Eye (tissue), 1 donor: ENCODE data around the gene NQO2.
"Not testable (repeated sequence)": the region's sequence is repeated elsewhere in the genome, so short reads cannot be mapped to it uniquely, and the experiment has no call there.

ENCODE experiments used
- DNase-seq: peaks from one replicate; pipeline ENCODE4 v3.0.0-alpha.2; 2015

The NQO2 gene

DNA sequence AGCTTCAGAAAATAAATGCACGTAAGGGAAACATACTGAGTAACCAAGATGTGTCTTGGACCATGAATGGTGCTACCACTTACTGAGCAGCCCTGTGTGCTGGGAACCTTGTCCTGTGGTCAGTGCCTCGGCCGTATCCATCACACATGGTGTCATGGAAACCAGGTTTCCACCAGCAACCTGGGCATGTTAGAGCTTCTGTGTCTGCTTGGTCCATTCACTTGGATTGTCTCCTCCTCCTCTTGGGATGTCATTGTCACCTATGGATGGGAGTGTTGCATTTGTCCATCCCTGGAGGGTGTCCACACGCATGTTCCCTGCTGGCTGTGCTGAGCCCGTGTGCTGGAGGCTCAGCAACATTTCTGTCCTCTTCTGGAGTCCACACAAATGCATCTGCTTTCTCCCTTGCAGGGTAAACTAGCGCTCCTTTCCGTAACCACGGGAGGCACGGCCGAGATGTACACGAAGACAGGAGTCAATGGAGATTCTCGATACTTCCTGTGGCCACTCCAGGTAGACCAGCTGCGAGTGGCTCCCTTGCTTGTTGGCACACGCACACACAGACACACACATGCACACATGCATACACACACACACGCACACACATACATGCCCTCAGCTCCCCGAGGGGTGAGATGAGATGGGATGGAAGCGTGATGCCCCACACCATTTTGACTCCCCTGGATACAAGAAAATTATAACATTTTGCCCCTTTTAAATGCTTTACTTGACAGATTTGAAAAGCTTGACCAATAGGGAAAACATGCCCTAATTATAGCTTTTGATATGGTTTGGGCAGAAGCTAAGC is 17.0 kb downstream of the NQO2 start:
- no peak for DNase-seq

DNA sequence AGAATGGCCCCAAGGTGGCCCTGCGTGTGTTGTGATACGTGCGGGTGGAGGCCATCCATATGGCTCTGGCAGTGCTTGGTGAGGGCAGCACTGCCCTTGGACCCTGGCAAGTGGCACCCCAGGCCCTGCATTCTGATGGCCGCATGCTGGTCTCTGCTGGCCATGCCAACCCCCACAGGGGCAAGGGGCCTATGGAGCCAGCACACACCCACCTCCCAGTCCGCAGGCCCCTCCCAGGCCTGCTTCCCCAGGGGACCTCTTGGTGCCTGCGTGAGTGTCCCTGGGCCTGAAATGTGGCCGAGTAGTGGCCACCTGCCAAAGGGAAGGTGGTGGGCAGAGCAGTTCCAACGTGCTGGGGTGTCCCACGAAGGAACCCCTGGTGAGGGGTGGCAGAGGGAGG is 17.6 kb downstream of the NQO2 start:
- no peak for DNase-seq

DNA sequence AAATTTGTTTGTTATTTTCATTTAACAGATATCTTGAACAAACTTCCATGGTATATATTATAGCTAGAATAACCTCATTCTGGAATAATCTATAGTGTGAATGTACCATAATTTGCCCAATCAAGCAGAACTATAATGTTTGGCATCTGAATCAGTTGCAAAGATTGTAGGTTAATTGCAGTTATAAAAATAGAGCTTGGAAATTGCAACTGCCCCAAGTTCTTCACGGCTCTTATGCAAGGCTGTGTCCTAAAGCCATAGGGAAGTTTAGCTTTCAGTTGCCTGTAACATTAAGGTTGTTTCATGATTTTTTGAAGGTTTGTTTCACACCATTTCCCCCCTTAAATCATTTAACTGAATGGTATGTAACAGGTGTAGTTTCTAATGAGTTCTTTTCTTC is 19.4 kb downstream of the NQO2 start:
- no peak for DNase-seq

DNA sequence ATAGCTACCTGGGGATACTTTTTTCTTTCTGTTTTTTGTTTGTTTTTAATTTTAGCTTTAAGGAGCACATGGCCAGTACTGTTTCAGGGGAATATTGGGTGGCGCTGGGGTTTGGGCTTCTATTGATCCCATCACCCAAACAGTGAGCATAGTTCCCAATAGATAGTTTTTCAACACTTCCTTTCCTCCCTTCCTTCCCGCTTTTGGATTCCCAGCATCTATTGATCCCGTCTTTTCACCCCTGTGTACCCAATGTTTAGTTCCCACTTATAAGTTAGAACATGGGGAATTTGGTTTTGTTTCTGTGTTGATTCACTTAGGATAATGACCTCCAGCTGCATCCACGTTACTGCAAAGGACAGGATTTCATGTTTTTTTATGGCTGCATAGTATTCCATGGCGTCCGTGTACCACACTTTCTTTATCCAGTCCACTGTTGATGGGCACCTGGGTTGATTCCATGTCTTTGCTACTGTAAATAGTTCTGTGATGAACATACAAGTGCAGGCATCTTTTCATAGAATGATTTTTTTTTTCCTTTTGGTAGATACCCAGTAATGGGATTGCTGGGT is 20.1 kb downstream of the NQO2 start:
- DNase-seq: no peak

DNA sequence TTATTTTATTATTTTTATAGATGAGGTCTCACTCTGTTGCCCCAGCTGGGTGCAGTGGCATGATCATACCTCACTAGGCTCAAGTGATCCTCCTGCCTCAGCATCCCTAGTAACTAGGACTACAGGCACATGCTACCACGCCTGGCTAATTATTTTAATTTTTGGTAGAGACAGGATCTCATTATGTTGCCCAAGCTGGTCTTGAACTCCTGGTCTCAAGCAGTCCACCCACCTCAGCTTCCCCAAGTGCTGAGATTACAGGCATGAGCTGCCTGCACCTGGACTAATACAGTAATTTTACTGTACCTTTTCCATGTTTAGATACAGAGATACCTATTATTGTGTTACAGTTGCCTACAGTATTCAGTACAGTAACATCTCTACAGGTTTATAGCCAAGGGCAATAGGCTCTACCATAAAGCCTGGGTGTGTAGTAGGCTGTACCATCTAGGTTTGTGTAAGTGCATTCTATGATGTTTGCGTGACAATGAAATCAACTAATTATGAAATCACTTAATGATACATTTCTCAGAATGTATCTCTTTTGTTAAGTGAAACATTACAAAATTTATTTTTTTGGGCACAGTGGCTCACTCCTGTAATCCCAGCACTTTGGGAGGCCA is 21.4 kb downstream of the NQO2 start:
- not testable (repeated sequence) for DNase-seq

DNA sequence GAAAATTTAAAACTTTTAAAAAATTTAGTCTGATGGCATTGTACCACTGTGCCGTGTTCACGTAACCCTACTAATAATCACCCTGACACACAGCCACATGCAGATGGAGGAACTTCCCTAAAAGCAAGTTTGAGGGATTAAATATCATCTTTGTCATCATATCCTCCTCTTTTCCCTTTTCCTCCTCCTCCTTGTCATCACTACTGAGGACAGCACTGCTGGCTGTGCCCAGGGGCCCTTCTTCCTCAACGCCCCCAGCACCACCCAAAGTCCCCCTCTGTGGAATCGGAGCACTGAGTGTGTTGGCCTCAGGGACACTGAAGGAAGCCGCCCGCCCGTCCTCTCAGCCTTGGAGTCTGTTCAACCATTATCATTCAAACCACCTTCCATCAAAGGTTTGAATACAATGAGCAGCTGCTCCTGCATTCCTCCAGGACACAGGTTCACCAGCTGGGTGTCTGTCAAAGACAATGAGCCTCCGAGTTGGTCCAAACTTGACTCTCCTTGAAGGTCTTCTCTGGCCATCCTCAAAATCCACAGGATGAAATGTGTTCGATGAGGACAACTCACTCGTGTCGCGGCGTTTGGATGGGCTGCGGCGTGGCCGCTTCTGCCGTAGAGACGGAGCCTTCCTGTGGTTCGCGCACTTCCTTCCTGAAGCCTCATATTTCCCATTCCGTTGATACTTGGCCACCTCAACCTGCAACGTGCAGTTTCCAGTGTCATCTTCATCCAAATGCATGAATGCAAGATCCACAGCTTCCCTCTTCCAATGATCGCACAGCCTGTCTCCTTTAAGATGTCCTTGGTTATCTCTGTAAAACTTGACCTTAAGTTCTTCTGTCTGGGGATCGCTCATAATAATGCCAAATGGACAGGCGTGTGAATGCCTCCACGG is 23.3 kb downstream of the NQO2 start:
- no peak for DNase-seq

DNA sequence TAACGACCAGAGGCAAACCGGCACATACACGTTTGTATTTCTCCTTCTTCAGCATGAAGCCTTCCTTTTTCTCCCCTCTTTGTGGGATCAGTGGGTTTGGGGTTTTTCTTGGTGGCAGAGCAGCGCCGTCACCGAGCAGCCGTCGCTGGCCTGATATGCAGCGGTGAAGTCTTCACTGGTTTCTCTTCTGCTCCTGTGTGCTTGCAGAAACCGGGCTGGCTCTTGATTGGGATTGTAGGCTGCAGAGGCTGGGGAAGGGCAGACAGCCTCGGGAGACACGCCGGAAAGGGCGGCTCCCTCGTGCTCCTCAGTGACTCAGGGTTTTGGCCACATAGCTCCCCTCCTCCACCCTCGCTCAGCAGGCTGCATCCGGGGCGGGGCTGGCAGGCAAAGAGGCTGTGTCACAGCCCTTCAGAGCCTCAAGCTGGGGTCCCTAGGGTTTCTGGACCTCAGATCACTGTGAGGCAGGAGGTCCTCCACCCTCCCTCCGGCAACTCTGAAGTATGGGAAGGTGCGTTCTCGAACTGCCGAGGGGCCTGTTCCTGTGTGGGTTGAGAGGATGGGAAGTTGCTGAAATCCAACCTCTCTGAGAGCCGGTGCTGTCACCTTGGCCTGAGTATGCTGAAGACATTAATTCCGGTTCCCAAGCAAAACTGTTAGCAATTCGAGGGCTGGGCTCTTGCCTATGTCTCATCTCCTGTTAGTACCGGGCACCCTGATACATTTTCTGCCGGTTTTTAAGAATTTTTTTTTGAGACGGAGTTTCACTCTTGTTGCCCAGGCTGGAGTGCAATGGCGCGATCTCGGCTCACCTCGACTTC is 24.2 kb downstream of the NQO2 start:
- DNase-seq: peak; percentile 73

DNA sequence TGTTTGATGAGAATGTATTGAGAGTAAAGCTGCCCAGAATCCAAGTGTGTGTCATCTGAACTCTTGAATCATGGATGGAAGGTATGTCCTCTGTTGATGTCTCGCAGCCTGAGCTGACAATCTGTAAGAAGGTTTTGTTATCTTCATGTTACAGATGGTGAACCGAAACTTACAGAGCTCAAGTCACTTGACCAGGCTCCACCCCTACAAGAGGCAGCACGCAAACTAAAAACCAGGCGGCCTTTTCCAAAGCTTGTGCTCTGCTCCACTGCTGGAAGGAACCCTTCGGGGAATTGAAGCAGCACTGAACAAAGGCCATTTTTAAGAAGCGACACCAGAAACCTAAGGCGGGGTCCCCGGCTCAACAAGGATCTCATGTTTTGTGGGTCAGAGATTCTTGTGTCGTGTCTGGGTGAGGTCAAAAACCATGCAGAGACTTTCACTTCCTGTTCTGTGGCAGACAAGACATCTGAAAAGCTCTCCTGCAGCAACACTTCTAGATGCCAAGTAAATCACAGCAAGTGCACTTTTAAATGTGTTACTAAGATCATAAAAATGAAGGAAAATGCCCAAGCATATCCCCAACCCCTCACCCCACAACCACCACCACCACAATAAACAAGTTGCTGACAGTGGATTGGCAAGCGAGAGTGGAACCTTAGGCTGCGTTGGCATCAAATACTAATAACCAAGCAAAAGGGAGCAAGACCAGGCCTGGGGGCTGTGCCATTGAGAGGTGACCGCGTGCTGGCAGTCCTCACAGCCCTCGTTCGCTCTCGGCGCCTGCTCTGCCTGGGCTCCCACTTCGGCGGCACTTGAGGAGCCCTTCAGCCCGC is 27.3 kb downstream of the NQO2 start:
- peak; percentile 29 for DNase-seq

DNA sequence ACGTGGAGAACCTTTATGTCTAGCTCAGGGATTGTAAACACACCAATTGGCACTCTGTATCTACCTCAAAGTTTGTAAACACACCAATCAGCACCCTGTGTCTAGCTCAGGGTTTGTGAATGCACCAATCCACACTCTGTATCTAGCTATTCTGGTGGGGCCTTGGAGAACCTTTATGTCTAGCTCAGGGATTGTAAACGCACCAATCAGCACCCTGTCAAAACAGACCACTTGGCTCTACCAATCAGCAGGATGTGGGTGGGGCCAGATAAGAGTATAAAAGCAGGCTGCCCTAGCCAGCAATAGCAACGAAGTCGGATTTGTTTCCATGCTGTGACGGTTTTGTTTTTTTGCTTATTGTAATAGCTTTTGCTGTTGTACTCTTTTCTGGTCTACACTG is 28.5 kb downstream of the NQO2 start:
- DNase-seq: not testable (repeated sequence)

DNA sequence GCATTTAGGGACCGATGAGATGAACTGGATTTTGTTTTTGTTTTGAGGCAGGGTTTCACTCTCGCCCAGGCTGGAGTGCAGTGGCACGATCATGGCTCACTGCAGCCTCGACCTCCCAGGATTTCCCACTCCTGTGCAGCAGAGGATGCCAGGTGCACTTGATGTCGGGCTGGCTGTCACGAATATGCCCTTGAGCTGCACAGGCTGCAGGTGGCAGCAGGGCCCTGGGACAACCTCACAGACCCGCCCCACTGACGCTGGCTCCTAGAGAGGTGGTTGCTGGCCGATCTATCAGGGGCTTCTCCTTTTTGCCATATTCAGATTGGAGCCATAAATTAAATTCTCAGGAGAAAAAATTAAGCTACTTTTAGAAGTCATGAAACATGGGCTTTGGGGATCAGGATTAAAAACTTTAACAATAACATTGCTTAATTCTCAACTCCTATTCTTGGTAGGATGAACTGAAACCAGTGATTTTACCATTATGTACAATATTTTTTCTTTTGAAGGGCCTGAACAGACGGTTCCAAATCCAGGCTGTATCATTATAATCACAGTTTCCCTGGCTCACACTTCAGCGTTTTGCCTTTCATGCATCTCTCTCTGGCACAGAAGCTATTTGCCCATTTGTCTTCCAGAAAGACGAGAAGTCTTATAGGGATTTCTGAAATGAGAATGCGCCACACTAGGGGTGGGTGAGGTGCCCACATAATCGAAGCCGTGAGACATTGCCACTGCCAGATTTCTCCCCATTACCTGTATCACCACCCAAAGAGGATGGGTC is 32.4 kb downstream of the NQO2 start:
- DNase-seq: no peak

DNA sequence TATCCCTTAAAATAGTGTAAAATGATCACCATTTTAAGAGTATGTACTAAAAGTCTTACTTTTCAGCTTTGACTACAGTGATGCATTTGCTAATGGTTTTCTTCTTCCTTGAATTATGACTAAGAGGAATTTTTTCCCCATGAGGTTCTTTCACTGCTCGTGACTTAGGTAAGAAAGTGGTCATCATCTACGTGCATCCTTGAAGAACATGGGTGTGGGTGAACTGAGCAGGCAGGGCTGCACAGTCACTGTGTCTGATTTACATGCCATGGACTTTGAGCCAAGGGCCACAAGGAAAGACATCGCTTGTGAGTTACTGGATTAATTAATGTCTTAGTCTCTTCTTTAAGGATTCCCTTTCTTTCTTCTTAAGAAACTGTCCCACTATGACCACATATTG is 33.3 kb downstream of the NQO2 start:
- DNase-seq: no peak

DNA sequence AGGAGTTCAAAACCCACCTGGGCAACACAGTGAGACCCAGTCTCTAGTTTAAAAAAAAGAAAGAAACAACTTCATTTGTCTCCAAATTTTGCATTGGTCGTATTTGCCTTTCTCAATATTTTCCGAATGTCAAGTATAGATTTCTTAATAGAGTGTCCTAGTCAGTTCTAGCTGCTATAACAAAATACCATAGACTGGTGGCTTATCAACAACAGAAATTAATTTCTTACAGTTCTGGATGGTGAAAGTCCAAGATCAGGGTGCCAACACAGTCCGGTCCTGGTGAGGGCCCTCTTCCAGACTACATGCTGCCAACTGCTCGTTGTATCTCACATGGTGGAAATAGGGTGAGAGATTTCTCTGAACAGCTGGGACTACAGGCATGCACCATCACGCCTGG is 34.0 kb downstream of the NQO2 start:
- no peak for DNase-seq

DNA sequence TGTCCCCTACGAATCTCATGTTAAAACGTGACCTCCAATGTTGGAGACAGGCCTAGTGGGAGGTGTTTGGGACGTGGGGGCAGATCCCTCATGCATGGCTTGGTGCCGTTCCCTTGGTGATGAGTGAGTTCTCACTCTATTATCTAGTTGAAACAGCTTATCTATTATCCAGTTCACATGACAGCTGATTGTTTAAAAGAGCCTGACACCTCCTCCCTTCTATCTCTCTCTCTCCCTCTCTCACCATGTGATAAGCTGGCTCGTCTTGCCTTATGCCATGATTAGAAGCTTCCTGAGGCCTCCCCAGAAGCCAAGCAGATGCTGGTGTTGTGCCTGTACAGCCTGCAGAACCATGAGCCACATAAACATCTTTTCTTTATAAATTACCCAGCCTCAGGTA is 35.7 kb downstream of the NQO2 start:
- DNase-seq: no peak

DNA sequence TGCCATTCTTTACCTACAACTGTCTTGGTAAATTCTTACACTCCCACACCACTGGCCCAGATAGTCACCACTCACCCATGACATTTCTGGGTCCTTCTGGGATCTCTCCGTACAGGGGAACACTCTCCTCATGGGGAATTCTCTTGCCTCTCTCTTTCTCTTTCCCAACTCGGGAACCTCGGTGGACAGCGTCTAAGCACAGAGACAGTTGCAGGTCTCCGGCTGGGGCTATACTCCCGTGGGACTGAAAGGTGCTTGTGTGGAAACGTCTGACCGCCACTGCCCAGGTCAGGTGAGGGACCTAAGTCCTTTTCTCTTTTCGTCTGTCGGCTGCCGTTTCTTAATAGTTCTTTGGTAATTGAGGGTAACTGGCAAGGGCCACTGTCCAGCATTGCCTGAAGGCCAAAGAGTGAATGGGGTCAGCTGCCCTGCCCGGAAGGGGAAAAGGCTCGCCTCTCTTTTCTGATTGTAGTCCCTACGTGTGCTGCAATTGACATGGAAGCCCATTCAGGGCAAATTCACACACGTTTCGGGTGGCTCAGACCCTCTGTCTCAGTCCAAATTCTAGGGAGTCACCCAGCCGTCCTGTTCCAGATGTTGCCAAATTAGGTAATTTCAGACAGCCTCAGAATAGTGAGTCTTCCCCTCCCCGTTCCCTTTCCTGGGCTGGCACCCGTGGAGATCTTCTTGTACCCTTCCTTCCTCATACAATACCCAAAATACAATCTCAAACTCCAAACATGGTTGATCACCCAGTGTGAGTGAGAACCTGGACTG is 37.4 kb downstream of the NQO2 start:
- DNase-seq: no peak

DNA sequence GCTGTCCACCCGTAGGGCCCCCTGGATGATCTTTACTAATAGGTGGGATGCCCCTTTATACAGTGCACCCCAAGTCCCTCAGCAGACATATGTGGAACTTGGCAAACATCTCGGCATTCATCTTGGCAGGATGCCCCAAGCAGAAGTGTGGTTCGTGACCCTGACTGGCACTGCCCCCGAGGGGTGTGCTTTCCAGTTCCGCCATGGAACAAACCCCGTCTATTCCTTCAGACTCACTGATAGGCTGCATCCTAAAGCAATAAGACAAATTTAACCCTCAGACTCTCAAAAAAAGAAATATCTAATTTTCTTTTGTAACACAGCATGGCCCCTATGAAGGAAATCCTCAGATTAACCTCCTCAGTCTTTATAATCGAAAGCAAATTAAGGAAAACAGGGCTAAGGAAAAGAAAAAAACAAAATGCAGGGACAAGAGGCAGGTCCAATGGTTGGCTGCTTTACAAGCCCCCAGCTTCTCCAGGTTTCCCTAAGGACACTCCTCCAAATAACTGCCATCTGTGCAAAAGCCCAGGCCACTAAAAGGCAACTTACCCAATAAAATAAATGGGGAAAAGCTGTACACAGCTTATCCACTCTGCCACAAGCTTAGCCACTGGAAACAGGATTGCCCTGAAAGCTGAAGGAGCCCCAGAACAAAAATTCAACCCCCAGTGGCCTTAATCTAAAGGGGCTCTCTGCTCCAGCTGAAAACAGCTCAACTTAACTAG is 38.1 kb downstream of the NQO2 start:
- no peak for DNase-seq

DNA sequence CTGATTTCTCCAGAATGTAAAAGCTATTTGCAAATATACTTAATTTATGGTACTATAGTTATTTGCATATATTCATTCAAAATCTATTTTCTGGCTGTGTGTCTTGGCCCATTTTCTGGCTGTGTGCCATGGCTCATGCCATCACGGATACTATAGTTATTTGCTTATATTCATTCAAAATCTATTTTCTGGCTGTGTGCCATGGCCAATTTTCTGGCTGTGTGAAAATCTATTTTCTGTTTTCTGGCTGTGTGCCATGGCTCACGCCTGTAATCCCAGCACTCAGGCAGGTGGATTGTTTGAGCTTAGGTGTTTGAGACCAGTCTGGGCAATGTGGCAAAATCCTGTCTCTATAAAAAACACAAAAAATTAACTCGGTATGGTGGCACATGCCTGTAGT is 39.7 kb downstream of the NQO2 start:
- DNase-seq: peak; percentile 63

DNA sequence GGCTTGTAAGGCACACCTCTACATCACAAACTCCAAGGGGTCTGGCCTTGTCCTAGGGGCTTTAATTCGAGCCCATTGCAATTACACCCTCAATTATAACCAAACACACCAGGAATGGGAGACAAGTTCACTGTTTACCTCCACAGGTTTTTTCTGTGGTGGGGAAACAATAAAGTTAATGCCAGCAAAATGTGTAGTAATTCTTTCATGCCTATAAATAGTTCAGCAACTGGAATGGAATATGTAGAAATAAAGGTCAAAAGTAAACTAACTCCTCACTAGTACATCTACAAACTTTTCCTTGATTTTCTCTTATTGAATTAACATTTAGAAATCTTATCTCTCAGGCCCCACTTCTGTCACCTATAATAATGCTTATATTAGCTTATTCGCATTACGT is 41.5 kb downstream of the NQO2 start:
- no peak for DNase-seq

DNA sequence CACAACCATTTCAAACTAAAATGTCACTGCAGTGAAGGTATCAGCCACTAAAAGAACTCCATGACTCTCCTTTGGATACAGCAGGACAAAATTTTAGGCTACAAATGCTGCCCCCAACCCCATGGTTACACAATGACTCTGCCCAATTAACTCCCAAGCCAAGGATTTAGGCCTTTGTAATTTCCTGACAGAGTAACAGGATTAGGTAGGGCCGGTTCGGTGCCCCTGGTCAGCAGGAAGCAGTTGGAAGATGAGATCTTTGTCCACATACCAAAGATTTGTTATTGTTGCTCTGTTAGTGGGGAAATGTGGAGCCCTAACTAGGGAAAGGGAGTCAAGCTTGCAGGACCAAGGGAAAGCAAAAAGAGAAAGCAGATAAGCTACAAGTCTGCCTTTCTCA is 41.9 kb downstream of the NQO2 start:
- no peak for DNase-seq

DNA sequence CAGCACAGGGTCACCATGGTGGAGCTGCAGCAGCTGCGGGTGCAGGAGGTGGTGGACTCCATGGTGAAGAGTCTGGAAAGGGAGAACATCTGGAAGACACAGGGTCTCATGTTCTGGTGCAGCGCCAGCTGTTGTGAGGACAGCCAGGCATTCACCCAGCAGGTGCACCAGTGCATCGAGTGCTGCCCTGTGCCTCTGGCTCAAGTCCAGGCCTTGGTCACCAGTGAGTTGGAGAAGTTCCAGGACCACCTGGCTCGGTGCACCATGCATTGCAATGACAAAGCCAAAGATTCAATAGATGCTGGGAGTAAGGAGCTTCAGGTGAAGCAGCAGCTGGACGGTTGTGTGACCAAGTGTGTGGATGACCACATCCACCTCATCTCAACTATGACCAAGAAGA is 45.7 kb downstream of the NQO2 start:
- no peak for DNase-seq
